HL-60 (cell line): ENCODE data around the gene HLA-DQA1.
A peak's percentile ranks its signal among the peaks of the same experiment; 100 is the strongest.
"Not testable (repeated sequence)": the region's sequence is repeated elsewhere in the genome, so short reads cannot be mapped to it uniquely, and the experiment has no call there.

Experiments used
- DNase-seq, 2 experiments: peaks; one replicate each; pipeline ENCODE4 v3.0.0-alpha.2; 2010 to 2020; ENCODE audit warnings: low read depth in 1 of 2, low spot score in 1 of 2
- H3K27ac ChIP-seq: fragments of 250-450 bp; sonication (Bioruptor Pico); replicated peaks from 2 replicates; pipeline ENCODE4 v1.5.1; 2020; ENCODE audit warnings: mild to moderate bottlenecking, moderate library complexity
- H3K27me3 ChIP-seq: fragments of 250-450 bp; sonication (Bioruptor Pico); 2 replicates; pipeline ENCODE4 v1.5.1; 2021; ENCODE audit warnings: mild to moderate bottlenecking, moderate library complexity; ENCODE audit not compliant: insufficient read depth, poor library complexity, severe bottlenecking
- H3K4me3 ChIP-seq: replicated peaks from 2 replicates; pipeline ENCODE4 v1.5.1; 2011; ENCODE audit warnings: mild to moderate bottlenecking, control low read depth, low read length; ENCODE audit not compliant: insufficient read depth
- GABPA ChIP-seq: IDR thresholded peaks from 2 replicates; pipeline ENCODE4 v1.6.1; 2012; ENCODE audit warnings: low read depth
- POLR2AphosphoS5 ChIP-seq: IDR thresholded peaks from 2 replicates; pipeline ENCODE4 v1.6.1; 2012; ENCODE audit warnings: low read depth
- SPI1 ChIP-seq: IDR thresholded peaks from 2 replicates; pipeline ENCODE4 v1.6.1; 2012; ENCODE audit warnings: low read depth, mild to moderate bottlenecking, borderline replicate concordance
- TF ChIP-seq, protein P1 (sequence below): IDR thresholded peaks from 2 replicates; pipeline ENCODE4 v1.6.1; 2012; ENCODE audit warnings: low read depth; ENCODE audit not compliant: insufficient replicate concordance
- TF ChIP-seq, protein P2 (sequence below): IDR thresholded peaks from one replicate; pipeline ENCODE4 v1.5.1; 2011; ENCODE audit warnings: low read length, control low read depth, inconsistent platforms; ENCODE audit not compliant: insufficient read depth

The HLA-DQA1 gene

DNA sequence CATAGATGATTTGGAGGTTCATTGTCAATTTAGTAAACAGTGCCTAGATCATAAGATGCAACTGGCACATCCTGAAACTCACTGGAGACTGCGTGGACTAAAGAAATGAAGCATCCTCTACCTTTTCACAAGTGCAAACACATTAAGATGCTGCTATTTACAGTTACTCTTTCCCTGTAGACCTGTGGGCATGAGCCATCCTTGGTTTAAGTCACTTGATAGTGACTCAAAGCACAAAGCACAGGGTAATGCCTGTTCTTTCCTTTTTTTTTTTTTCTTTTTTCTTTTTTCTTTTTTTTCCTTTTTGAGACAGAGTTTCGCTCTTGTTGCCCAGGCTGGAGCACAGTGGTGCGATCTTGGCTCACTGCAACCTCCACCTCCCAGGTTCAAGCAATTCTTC is 10.0 kb upstream of the HLA-DQA1 start:
- H3K27ac ChIP-seq, result no peak overlapping the region

DNA sequence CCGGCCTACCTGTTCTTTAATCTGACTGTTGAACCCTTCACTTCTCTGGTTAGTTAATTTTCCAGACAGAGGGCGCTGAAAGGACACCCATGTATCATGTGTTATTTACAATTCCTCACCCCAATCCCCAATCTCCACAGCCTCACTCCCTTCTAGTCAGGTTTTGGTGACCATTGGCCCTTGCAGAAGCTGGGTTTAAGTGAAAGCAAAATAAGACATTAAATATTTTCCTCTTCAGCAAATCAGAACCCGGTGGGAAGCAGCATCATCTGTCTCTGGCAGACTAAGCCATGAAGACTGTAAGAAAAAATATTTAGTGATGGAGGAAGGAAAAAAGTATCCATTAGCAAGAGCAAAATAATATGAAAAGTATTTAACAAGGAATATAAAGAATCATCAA is 9.4 kb upstream of the HLA-DQA1 start:
- TF ChIP-seq, protein P1, sequence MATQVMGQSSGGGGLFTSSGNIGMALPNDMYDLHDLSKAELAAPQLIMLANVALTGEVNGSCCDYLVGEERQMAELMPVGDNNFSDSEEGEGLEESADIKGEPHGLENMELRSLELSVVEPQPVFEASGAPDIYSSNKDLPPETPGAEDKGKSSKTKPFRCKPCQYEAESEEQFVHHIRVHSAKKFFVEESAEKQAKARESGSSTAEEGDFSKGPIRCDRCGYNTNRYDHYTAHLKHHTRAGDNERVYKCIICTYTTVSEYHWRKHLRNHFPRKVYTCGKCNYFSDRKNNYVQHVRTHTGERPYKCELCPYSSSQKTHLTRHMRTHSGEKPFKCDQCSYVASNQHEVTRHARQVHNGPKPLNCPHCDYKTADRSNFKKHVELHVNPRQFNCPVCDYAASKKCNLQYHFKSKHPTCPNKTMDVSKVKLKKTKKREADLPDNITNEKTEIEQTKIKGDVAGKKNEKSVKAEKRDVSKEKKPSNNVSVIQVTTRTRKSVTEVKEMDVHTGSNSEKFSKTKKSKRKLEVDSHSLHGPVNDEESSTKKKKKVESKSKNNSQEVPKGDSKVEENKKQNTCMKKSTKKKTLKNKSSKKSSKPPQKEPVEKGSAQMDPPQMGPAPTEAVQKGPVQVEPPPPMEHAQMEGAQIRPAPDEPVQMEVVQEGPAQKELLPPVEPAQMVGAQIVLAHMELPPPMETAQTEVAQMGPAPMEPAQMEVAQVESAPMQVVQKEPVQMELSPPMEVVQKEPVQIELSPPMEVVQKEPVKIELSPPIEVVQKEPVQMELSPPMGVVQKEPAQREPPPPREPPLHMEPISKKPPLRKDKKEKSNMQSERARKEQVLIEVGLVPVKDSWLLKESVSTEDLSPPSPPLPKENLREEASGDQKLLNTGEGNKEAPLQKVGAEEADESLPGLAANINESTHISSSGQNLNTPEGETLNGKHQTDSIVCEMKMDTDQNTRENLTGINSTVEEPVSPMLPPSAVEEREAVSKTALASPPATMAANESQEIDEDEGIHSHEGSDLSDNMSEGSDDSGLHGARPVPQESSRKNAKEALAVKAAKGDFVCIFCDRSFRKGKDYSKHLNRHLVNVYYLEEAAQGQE, result no peak
- TF ChIP-seq, protein P2, sequence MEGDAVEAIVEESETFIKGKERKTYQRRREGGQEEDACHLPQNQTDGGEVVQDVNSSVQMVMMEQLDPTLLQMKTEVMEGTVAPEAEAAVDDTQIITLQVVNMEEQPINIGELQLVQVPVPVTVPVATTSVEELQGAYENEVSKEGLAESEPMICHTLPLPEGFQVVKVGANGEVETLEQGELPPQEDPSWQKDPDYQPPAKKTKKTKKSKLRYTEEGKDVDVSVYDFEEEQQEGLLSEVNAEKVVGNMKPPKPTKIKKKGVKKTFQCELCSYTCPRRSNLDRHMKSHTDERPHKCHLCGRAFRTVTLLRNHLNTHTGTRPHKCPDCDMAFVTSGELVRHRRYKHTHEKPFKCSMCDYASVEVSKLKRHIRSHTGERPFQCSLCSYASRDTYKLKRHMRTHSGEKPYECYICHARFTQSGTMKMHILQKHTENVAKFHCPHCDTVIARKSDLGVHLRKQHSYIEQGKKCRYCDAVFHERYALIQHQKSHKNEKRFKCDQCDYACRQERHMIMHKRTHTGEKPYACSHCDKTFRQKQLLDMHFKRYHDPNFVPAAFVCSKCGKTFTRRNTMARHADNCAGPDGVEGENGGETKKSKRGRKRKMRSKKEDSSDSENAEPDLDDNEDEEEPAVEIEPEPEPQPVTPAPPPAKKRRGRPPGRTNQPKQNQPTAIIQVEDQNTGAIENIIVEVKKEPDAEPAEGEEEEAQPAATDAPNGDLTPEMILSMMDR, result no peak
- TF ChIP-seq POLR2AphosphoS5 (no peak), SPI1 (no peak), GABPA (no peak)
- H3K4me3 ChIP-seq, result no peak overlapping the region
- H3K27me3 ChIP-seq, result peaks cover 2% of the 10 kb centered on the region
- H3K27ac ChIP-seq, result no peak overlapping the region
- peak in 1 of 2 experiments; percentile 10 for DNase-seq

More for the DNA sequence above, 10.0 kb upstream of the HLA-DQA1 start:
- Histone ChIP-seq H3K4me3 (no peak overlapping the region), H3K27me3 (peaks cover 2% of the 10 kb centered on the region)
- TF ChIP-seq, protein P2, result no peak
- TF ChIP-seq SPI1 (no peak), GABPA (no peak), POLR2AphosphoS5 (no peak)
- TF ChIP-seq, protein P1, result no peak
- DNase-seq, result no peak

DNA sequence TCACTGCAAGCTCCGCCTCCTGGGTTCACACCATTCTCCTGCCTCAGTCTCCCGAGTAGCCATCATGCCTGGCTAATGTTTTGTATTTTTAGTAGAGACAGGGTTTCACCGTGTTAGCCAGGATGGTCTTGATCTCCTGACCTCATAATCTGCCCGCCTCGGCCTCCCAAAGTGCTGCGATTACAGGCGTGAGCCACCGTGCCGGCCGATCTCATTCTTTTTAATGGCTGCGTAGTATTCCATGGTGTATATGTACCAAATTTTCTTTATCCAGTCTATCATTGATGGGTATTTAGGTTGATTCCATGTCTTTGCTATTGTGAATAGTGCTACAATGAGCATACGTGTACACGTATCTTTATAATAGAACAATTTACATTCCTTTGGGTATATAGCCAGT is 7.4 kb upstream of the HLA-DQA1 start:
- DNase-seq, H3K4me3 ChIP-seq, H3K27ac ChIP-seq, H3K27me3 ChIP-seq: not testable (repeated sequence)

DNA sequence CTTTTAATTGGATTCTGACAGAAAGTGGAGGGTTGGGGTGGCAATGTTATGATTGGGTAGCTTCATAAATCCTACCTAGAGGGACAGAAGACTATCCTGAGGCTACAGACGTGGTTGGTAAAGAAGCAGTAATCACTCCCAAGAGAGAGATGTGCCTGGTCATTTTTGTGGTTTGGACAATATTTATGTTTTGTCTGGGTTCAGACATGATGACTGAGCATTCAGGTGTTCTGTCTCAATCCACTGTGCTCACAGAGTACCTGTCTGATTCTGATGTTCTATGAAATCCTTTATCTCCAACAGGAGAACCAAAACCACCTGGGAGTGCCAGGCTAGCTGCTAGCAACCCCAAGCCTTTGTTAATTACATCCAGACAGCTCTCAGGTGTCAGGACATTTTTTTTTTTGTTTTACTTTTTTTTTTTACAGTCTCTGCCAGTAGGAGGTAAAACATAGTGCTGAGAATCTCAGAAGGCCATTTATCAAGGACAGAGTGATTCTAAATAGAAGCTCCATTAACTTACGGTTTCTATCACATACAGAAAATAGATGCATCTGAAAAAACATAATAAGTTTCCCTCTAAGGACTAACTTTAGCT is 1.6 kb upstream of the HLA-DQA1 start:
- Histone ChIP-seq H3K27ac (no peak overlapping the region), H3K27me3 (peaks cover 2% of the 10 kb centered on the region), H3K4me3 (no peak overlapping the region)
- TF ChIP-seq POLR2AphosphoS5 (no peak), SPI1 (no peak), GABPA (no peak)
- TF ChIP-seq, protein P1, result no peak
- TF ChIP-seq, protein P2, result no peak
- no peak for DNase-seq
